Astrocyte of the cerebellum (primary cell): ENCODE data around the gene IGSF22.
"Not testable (repeated sequence)": the region's sequence is repeated elsewhere in the genome, so short reads cannot be mapped to it uniquely, and the experiment has no call there.

Source experiments
- DNase-seq: peaks from one replicate; pipeline ENCODE4 v3.0.0-alpha.2; 2011; ENCODE audit warnings: low read depth
- H3K4me3 ChIP-seq: 2 replicates; pipeline ENCODE4 v1.5.1; 2011; ENCODE audit warnings: mild to moderate bottlenecking, low read depth, low read length, moderate library complexity
- in situ Hi-C: cut with HindIII; loops from 2 replicates; pipeline ENCODE4 v1.10.0; 2017; ENCODE audit warnings: low sequenced_read_pairs
- TF ChIP-seq, protein P1 (sequence below): IDR thresholded peaks from 2 replicates; pipeline ENCODE4 v1.5.1; 2012; ENCODE audit warnings: low read length, low read depth, moderate library complexity, mild to moderate bottlenecking; ENCODE audit errors: missing control alignments

The IGSF22 gene

DNA sequence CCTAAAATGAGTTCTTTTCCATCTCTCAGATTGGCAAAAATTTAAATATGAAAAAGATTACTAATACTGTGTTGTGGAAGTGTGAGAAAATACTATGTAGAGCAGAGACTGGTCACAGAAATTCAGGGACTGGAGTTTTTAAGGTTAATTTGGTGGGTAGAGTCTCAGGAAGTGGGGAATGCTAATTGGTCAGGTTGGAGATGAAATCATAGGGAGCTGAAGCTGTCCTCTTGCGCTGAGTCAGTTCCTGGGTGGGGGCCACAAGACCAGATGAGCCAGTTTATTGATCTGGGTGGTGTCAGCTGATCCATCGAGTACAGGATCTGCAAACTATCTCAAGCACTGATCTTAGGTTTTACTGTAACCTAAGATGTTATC is 56.8 kb downstream of the IGSF22 start:
- TF ChIP-seq, protein P1, sequence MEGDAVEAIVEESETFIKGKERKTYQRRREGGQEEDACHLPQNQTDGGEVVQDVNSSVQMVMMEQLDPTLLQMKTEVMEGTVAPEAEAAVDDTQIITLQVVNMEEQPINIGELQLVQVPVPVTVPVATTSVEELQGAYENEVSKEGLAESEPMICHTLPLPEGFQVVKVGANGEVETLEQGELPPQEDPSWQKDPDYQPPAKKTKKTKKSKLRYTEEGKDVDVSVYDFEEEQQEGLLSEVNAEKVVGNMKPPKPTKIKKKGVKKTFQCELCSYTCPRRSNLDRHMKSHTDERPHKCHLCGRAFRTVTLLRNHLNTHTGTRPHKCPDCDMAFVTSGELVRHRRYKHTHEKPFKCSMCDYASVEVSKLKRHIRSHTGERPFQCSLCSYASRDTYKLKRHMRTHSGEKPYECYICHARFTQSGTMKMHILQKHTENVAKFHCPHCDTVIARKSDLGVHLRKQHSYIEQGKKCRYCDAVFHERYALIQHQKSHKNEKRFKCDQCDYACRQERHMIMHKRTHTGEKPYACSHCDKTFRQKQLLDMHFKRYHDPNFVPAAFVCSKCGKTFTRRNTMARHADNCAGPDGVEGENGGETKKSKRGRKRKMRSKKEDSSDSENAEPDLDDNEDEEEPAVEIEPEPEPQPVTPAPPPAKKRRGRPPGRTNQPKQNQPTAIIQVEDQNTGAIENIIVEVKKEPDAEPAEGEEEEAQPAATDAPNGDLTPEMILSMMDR, result no peak
- in situ Hi-C loops, result no loop called here
- H3K4me3 ChIP-seq, result no peak overlapping the region
- no peak for DNase-seq

DNA sequence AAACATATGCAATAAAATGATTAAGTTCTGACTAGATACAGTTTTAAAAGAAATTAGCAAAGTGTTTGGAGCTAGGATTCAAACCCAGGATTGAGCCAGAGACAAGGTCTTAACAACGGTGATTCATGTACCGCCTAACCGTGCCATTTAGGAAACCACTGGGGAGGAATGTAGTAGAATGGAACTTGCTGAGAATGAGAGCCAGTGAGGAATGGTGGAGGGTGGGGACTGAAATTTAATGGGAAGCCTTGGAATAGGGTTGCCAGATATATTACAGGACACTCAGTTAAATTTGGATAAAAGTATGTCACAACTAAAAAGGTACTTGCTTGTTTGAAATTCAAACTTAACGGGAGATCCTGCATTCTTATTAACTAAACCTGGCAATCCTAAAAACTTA is 57.9 kb downstream of the IGSF22 start:
- H3K4me3 ChIP-seq, result no peak overlapping the region
- in situ Hi-C loops, result no loop called here
- TF ChIP-seq, protein P1, result no peak
- DNase-seq, result no peak

DNA sequence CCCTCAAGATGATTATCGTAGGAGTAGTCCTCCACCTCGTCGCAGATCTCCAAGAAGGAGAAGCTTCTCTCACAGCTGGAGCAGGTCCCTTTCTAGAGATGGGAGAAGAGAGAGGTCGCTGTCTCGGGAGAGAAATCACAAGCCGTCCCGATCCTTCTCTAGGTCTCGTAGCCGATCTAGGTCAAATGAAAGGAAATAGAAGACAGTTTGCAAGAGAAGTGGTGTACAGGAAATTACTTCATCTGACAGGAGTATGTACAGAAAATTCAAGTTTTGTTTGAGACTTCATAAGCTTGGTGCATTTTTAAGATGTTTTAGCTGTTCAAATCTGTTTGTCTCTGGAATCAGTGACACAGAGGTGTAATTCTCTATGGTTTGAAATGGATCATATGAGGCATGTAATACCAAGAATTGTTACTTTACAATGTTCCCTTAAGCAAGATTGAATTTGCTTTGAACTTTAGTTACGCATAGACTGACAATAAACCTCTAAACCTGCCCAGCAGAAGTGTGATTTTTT is 60.6 kb downstream of the IGSF22 start:
- DNase-seq, in situ Hi-C loops, H3K4me3 ChIP-seq: not testable (repeated sequence)

DNA sequence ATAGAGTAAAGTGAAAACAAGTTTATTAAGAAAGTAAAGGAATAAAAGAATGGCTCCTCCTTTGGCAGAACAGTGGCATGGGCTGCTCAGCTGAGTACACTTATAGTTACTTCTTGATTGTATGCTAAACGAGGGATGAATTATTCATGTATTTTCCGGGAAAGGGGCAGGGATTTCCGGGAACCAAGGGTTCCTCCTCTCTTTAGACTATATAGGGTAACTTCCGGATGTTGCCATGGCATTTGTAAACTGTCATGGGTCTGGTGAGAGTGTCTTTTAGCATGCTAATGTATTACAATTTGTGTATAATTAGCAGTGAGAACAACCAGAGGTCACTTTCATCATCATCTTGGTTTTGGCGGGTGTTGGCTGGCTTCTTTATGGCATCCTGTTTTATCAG is 68.3 kb downstream of the IGSF22 start:
- TF ChIP-seq, protein P1, result no peak
- no peak for DNase-seq
- no peak overlapping the region for H3K4me3 ChIP-seq
- in situ Hi-C loops, result no loop called here
